BLaER1 treated with 17β-estradiol and CSF1 and Interleukin-3, amounts not matched to agents 10 nM and 100 nM (cell line): Measurements from ENCODE around the gene RNF213.

Experiments
- H3K27ac ChIP-seq, 11 experiments: shearing (Covaris generic); formaldehyde crosslinking; 2 replicates each; pipeline ENCODE4 v1.8.1; 2022
- H3K27me3 ChIP-seq, 11 experiments: shearing (Covaris generic); formaldehyde crosslinking; 2 replicates each; pipeline ENCODE4 v1.8.1; 2022
- H3K36me3 ChIP-seq, 11 experiments: shearing (Covaris generic); formaldehyde crosslinking; 2 replicates each; pipeline ENCODE4 v1.8.1; 2022
- H3K4me1 ChIP-seq, 10 experiments: shearing (Covaris generic); formaldehyde crosslinking; 2 replicates each; pipeline ENCODE4 v1.8.1; 2022
- H3K4me2 ChIP-seq, 11 experiments: shearing (Covaris generic); formaldehyde crosslinking; 2 replicates each; pipeline ENCODE4 v1.8.1; 2022
- H3K4me3 ChIP-seq, 10 experiments: shearing (Covaris generic); formaldehyde crosslinking; 2 replicates each; pipeline ENCODE4 v1.8.1; 2022
- H3K9ac ChIP-seq, 11 experiments: shearing (Covaris generic); formaldehyde crosslinking; 2 replicates each; pipeline ENCODE4 v1.8.1; 2022
- H3K9me3 ChIP-seq, 11 experiments: shearing (Covaris generic); formaldehyde crosslinking; replicated peaks in 1 of 11; 2 replicates each; pipeline ENCODE4 v1.8.1; 2022
- H4K20me1 ChIP-seq, 11 experiments: shearing (Covaris generic); formaldehyde crosslinking; 2 replicates each; pipeline ENCODE4 v1.8.1; 2022
- Cebpa-rat ChIP-seq, 11 experiments: shearing (Covaris generic); IDR thresholded peaks; 2 replicates each; pipeline ENCODE4 v1.8.1; 2022

The RNF213 gene

DNA sequence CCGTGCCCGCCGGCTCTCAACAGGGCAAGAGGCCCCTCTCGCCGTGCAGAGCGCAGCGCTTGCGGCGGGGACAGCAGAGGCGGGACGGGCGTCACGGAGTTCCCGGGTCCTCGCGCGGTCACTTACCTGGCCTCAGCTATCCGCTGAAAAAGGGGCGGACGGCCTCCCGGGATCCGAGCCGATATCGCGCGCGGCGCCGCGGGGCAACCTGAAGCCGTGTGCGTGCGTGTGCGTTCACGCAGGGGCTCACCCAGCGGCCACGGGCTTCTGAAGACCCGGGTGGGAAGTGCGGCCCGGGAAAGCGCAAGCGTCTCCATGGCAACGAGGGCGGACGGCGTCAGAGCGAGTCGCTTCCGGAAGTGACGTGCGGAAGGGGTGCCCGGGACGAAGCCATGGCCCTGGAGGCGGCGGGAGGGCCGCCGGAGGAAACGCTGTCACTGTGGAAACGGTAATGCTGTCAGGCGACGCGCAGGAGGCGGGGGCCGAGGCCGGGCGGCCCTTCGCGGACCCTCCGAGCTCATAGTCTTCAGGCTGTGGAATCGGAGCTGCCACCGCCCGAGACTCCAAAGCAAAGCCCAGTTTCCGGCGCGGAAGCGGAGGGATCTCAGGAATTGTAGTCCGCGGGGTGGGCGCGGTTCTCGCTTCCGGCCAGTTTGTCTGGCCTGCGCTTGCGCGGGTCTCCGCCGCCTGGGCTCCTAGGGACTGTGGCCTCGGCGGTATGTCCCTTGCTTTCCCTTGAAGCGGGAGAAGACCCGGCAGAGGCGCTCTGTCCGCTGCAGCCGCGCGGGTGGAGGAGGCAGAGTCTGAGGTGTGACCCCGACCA lies 154.4 kb downstream of the RNF213 start, which contains the start of gene ENDOV:
TSS of gene ENDOV (plus strand) at position 365 of the 823 bp plus-strand sequence. CDS start at position 393, 28 bp downstream.
- Histone ChIP-seq H3K4me1 (peaks cover 13 to 28% (median 18%) of the 10 kb centered on the region in 10 experiments), H3K27ac (peak within 1 kb of the TSS; percentile 57 to 93 (median 74); a peak in 21 of 22 replicates), H3K9ac (peak within 1 kb of the TSS; percentile 73 to 92 (median 80)), H3K27me3 (peaks cover 16 to 46% (median 40%) of the 10 kb centered on the region in 11 experiments), H3K4me2 (peak within 1 kb of the TSS; percentile 91 to 100 (median 99)), H4K20me1 (peaks cover 0 to 32% (median 0%) of the 10 kb centered on the region in 11 experiments; a peak in 11 of 22 replicates), H3K9me3 (no peaks in the 10 kb centered on the region), H3K4me3 (peak within 1 kb of the TSS; percentile 72 to 94 (median 82)), H3K36me3 (peaks cover 0 to 27% (median 12%) of the 10 kb centered on the region in 11 experiments; a peak in 14 of 22 replicates)
- TF ChIP-seq Cebpa-rat (IDR thresholded peaks at IDR 0.05), result no peak

DNA sequence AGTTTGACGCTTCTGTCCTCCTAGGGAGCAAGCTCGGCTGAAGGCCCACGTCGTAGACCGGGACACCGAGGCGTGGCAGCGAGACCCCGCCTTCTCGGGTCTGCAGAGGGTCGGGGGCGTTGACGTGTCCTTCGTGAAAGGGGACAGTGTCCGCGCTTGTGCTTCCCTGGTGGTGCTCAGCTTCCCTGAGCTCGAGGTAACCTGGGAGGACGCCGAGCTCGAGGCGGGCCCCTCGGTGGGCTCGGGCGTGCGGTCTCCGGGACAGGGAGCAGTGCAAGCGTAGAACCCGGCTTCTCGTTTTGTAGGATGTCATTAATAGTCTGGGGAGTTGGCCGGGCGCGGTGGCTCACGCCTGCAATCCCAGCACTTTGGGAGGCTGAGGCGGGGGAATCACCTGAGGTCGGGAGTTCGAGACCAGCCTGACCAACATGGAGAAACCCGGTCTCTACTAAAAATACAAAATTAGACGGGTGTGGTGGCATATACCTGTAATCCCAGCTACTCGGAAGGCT lies 155.0 kb downstream of the RNF213 start:
- peaks cover 16 to 46% (median 40%) of the 10 kb centered on the region in 11 experiments for H3K27me3 ChIP-seq
- H4K20me1 ChIP-seq, result peaks cover 0 to 33% (median 0%) of the 10 kb centered on the region in 11 experiments; a peak in 11 of 22 replicates
- peak overlapping the region; percentile 91 to 100 (median 99) for H3K4me2 ChIP-seq
- H3K27ac ChIP-seq, result peak overlapping the region in 10 of 11 experiments; percentile 57 to 93 (median 77); a peak in 17 of 22 replicates
- peak overlapping the region; percentile 72 to 94 (median 82) for H3K4me3 ChIP-seq
- peaks cover 13 to 28% (median 18%) of the 10 kb centered on the region in 10 experiments for H3K4me1 ChIP-seq
- no peaks in the 10 kb centered on the region for H3K9me3 ChIP-seq
- TF ChIP-seq Cebpa-rat (IDR thresholded peaks at IDR 0.05), result no peak
- peak overlapping the region; percentile 73 to 92 (median 80) for H3K9ac ChIP-seq
- peaks cover 0 to 30% (median 12%) of the 10 kb centered on the region in 11 experiments; a peak in 14 of 22 replicates for H3K36me3 ChIP-seq

DNA sequence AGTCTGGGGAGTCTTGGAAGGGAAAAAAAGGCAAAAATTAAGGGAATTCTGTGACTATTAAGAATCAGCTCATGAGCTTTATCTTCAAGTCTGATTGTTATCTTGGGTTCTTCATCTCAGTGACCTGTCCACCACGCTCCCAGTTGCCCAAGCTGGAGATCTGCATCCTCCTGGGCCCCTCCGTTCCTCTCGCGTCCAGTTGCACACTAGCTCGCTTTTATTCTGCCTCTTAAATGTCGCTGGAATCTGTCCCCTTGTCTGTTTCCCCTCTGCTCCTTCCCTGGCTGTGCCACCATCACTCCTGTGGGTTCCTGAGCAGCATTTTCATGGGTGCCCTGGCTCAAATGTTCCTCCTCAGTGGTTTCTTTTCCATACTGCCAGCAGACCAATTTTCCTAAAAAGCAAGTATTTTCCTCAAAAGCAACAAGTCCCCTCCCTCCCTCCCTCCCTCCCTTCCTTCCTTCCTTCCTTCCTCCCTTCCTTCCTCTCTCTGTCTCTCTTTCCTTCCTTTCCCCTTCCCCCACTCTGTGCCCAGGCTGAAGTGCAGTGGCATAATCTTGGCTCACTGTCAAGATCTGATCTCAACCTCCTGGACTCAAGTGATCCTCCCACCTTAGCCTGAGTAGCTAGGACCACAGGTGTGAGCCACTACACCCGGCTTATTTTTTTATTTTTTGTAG lies 155.7 kb downstream of the RNF213 start:
- H3K4me3 ChIP-seq, result peak overlapping the region in 9 of 10 experiments; percentile 72 to 94 (median 82); a peak in 17 of 20 replicates
- H3K36me3 ChIP-seq, result peaks cover 0 to 30% (median 12%) of the 10 kb centered on the region in 11 experiments; a peak in 14 of 22 replicates
- peaks cover 0 to 40% (median 0%) of the 10 kb centered on the region in 11 experiments; a peak in 11 of 22 replicates for H4K20me1 ChIP-seq
- peak overlapping the region in 5 of 11 experiments; percentile 80 to 92 (median 88); a peak in 9 of 22 replicates for H3K9ac ChIP-seq
- peaks cover 16 to 45% (median 37%) of the 10 kb centered on the region in 11 experiments for H3K27me3 ChIP-seq
- no peak for TF ChIP-seq Cebpa-rat (IDR thresholded peaks at IDR 0.05)
- H3K4me2 ChIP-seq, result peak overlapping the region; percentile 91 to 100 (median 99)
- H3K27ac ChIP-seq, result no peak overlapping the region
- H3K4me1 ChIP-seq, result peaks cover 13 to 28% (median 18%) of the 10 kb centered on the region in 10 experiments
- no peaks in the 10 kb centered on the region for H3K9me3 ChIP-seq

GRCh38 chr17:80416940-80417293 lies 156.3 kb downstream of the RNF213 start:
- no peak overlapping the region for H3K4me3 ChIP-seq
- H3K27ac ChIP-seq, result no peak overlapping the region
- H4K20me1 ChIP-seq, result peaks cover 0 to 46% (median 3%) of the 10 kb centered on the region in 11 experiments; a peak in 11 of 22 replicates
- peaks cover 13 to 32% (median 22%) of the 10 kb centered on the region in 10 experiments for H3K4me1 ChIP-seq
- H3K9ac ChIP-seq, result no peak overlapping the region
- H3K9me3 ChIP-seq, result no peaks in the 10 kb centered on the region
- no peak overlapping the region for H3K4me2 ChIP-seq
- H3K27me3 ChIP-seq, result peaks cover 16 to 40% (median 32%) of the 10 kb centered on the region in 11 experiments
- H3K36me3 ChIP-seq, result peaks cover 0 to 30% (median 12%) of the 10 kb centered on the region in 11 experiments; a peak in 14 of 22 replicates
- no peak for TF ChIP-seq Cebpa-rat (IDR thresholded peaks at IDR 0.05)

- Histone ChIP-seq H3K27ac (no peak overlapping the region), H3K9ac (no peak overlapping the region), H3K27me3 (peaks cover 13 to 23% (median 16%) of the 10 kb centered on the region in 11 experiments), H3K4me1 (peaks cover 22 to 49% (median 38%) of the 10 kb centered on the region in 10 experiments), H3K36me3 (peaks cover 0 to 30% (median 12%) of the 10 kb centered on the region in 11 experiments; a peak in 14 of 22 replicates), H4K20me1 (peaks cover 0 to 60% (median 4%) of the 10 kb centered on the region in 11 experiments; a peak in 12 of 22 replicates), H3K4me3 (no peak overlapping the region), H3K9me3 (no peaks in the 10 kb centered on the region), H3K4me2 (no peak overlapping the region)
- peak in 1 of 11 experiments; percentile 27; a peak in 1 of 22 replicates for TF ChIP-seq Cebpa-rat (IDR thresholded peaks at IDR 0.05)
Measured at GRCh38 chr17:80418589-80418988, 157.9 kb downstream of the RNF213 start.

DNA sequence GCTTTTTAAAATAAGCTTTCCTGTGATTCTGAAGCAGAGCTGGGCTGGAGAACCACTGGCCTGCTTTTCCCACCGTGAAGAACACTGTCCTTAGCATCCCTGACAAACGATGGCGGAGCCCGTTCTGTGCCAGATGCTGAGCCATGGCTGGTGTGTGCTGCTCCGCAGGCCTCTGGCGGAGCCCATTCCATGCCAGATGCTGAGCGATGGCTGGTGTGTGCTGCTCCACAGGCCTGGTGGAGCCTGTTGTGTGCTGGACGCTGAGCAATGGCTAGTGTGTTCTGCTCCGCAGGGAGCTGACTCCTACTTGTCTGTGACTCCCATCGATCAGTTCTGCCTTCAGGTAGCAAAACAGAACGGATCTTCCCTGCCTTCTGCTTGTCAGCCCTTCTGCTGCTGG lies 158.6 kb downstream of the RNF213 start:
- Histone ChIP-seq H3K27ac (no peak overlapping the region), H3K27me3 (peaks cover 7 to 17% (median 11%) of the 10 kb centered on the region in 11 experiments), H3K9me3 (no peaks in the 10 kb centered on the region), H3K4me1 (peaks cover 27 to 50% (median 41%) of the 10 kb centered on the region in 10 experiments), H3K9ac (no peak overlapping the region), H4K20me1 (peaks cover 0 to 67% (median 9%) of the 10 kb centered on the region in 11 experiments; a peak in 16 of 22 replicates), H3K4me3 (no peak overlapping the region), H3K36me3 (peaks cover 0 to 30% (median 12%) of the 10 kb centered on the region in 11 experiments; a peak in 14 of 22 replicates), H3K4me2 (no peak overlapping the region)
- no peak for TF ChIP-seq Cebpa-rat (IDR thresholded peaks at IDR 0.05)

- peak overlapping the region in 5 of 11 experiments; percentile 83 to 97 (median 93); a peak in 5 of 22 replicates for H3K4me2 ChIP-seq
Measured at GRCh38 chr17:80421381-80422090, 160.9 kb downstream of the RNF213 start.

More at GRCh38 chr17:80421381-80422090, 160.9 kb downstream of the RNF213 start:
- Histone ChIP-seq H3K9ac (no peak overlapping the region), H3K27me3 (peaks cover 0 to 29% (median 0%) of the 10 kb centered on the region in 11 experiments; a peak in 8 of 22 replicates), H3K9me3 (no peaks in the 10 kb centered on the region), H3K36me3 (peaks cover 0 to 30% (median 12%) of the 10 kb centered on the region in 11 experiments; a peak in 14 of 22 replicates), H3K4me1 (peaks cover 28 to 56% (median 47%) of the 10 kb centered on the region in 10 experiments), H3K27ac (no peak overlapping the region), H3K4me3 (no peak overlapping the region), H4K20me1 (peaks cover 0 to 89% (median 25%) of the 10 kb centered on the region in 11 experiments; a peak in 19 of 22 replicates)
- TF ChIP-seq Cebpa-rat (IDR thresholded peaks at IDR 0.05), result no peak
